ENCODE measurements around the gene CDHR2. TPM values are rescaled to one million over a fixed set of nuclear protein-coding genes. Genes with fewer than 3 reads are reported as not detected.
"Not testable (repeated sequence)": the region's sequence is repeated elsewhere in the genome, so short reads cannot be mapped to it uniquely, and the experiment has no call there.

CDHR2 gene
- total RNA-seq, 1 donor: under 0.01 TPM

DNA sequence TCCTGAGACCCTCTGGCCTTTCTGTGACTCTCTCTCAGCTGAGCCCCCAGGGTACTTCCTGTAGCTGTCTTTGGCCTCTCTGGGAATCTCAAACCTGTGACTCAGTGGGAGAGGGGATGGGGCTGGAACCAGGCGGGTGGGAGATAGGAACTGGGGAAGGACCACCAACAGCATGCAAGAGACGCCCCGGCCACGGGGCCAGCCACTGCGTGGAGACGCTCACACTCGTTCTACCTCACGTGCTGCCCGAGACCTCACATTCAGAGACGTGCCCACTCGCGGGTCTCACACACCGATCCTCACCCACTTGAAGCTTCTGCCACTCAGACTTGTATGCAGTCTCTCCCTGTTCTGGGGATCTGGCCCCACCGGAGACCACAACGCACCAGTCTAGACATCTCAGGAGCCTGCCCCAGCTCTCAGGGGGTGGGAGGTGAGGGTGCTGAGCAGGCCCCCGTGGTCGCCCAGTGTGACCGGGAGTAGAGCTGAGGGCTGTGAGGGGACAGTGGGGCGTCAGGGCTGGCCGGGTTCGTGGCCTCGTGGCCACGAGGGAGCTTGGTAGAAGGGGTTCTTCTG is 47.0 kb downstream of the CDHR2 start:
- Histone ChIP-seq H3K27ac (ENCODE audit: low read depth, low read length) (no peak overlapping the region), H3K36me3 (ENCODE audit: insufficient read depth, low read length) (no peaks in the 10 kb centered on the region), H3K4me3 (ENCODE audit: insufficient read depth, low read length) (no peak overlapping the region), H2AFZ (ENCODE audit: low read length) (no peak overlapping the region), H3K27me3 (ENCODE audit: insufficient read depth, low read length) (no peaks in the 10 kb centered on the region), H4K20me1 (ENCODE audit: insufficient read depth, low read length) (no peaks in the 10 kb centered on the region), H3K9me3 (ENCODE audit: low read depth, low read length) (no peaks in the 10 kb centered on the region), H3K4me1 (ENCODE audit: insufficient read depth, low read length) (no peaks in the 10 kb centered on the region), H3K4me2 (ENCODE audit: insufficient read depth, low read length) (no peak overlapping the region), H3K79me2 (ENCODE audit: insufficient read depth, low read length) (no peaks in the 10 kb centered on the region)
- TF ChIP-seq CTCF (IDR thresholded peaks at IDR 0.05; ENCODE audit: extremely low read depth, low read depth, low read length): no peak
- peak; percentile 86 for DNase-seq (ENCODE audit: insufficient read length, low spot score, missing footprints)

DNA sequence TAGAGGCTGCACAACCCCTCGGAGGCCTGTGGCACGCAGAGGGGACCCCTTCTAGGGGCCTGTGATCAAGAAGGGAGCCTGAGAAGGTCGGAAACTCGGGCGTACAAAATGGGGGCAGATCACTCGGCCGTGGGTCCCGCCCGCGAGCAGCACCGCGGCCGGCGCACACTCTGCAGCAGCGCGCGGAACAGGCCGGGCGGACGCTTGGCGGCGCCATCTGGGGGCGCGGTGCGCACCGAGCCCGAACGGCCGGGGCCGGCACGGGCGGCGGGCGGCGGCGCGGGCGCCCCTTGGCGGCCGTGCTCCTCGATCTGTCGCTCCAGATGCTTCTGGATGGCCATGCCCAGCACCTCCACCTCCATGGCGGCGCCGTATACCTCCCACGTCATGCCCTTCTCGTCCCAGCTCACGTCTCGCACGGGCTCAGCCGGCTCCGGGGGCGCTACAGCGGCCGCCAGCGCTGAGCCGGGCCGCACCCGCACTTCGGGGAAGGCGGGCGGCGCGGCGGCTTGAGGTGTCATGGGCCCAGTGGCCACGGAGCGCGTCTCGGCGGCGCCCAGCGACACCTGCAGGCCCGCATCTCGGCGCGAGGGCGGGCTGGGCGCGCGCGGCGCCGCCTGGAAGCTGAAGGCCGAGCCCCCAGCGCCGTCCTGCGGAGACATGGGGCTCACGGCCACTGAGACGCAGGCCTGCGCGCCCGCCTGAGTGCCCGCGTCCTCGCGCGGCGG is 47.7 kb downstream of the CDHR2 start:
- no peaks in the 10 kb centered on the region for H4K20me1 ChIP-seq (ENCODE audit: insufficient read depth, low read length)
- no peak overlapping the region for H3K27ac ChIP-seq (ENCODE audit: low read depth, low read length)
- DNase-seq (ENCODE audit: insufficient read length, low spot score, missing footprints): peak; percentile 94
- no peaks in the 10 kb centered on the region for H3K4me1 ChIP-seq (ENCODE audit: insufficient read depth, low read length)
- H3K9me3 ChIP-seq (ENCODE audit: low read depth, low read length): no peaks in the 10 kb centered on the region
- H3K4me3 ChIP-seq (ENCODE audit: insufficient read depth, low read length): peak overlapping the region; percentile 30
- H2AFZ ChIP-seq (ENCODE audit: low read length): no peak overlapping the region
- no peak for TF ChIP-seq CTCF (IDR thresholded peaks at IDR 0.05; ENCODE audit: extremely low read depth, low read depth, low read length)
- H3K4me2 ChIP-seq (ENCODE audit: insufficient read depth, low read length): no peak overlapping the region
- H3K27me3 ChIP-seq (ENCODE audit: insufficient read depth, low read length): no peaks in the 10 kb centered on the region
- H3K36me3 ChIP-seq (ENCODE audit: insufficient read depth, low read length): no peaks in the 10 kb centered on the region
- H3K79me2 ChIP-seq (ENCODE audit: insufficient read depth, low read length): no peaks in the 10 kb centered on the region

DNA sequence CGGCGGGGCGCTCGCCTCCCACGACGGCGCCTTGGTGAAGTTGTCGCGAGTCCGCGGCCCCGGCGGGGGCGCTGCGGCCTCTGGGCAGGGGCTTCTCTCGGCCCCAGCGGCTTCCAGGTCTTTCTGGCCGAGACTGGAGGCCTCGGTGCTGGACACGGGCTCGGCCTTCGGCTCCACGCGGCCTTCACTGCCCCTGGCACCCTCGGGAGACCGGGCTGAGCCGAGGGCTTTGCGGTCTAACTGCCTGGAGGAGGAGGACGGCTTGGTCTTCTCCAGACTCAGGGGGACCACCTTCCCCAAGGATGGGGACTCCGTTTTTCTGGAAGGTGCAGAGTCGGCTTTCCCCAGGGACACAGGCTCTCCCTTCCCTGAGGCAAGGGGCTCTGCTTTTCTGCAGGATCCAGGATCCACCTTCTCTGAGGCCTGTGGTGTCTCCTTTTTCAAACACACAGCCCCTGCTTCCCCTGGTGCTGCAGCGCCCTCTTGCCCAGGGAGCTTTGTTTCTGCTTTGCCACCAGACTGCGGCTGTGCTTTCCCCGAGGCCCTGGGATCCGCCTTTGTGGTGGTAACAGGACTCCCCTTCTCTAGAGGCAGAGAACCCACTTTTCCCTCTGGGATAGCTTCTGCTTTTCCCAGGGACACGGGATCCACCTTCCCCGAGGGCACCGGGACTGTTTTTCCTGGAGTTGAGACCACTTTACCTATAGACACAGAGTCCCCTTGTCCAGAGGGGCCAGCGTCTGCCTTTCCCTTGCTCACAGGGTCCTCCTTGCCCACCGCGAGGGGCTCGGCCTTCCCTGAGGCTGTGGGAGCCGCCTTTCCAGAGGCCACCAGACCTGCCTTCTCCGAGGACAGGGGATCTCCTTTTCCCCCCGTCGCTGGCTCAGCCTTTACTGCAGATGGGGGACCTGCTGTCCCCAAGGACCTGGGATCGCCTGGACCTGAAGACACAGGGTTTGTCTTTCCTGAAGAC is 48.6 kb downstream of the CDHR2 start:
- no peaks in the 10 kb centered on the region for H3K4me1 ChIP-seq (ENCODE audit: insufficient read depth, low read length)
- H3K79me2 ChIP-seq (ENCODE audit: insufficient read depth, low read length): no peaks in the 10 kb centered on the region
- H3K4me3 ChIP-seq (ENCODE audit: insufficient read depth, low read length): no peak overlapping the region
- TF ChIP-seq CTCF (IDR thresholded peaks at IDR 0.05; ENCODE audit: extremely low read depth, low read depth, low read length): no peak
- H3K4me2 ChIP-seq (ENCODE audit: insufficient read depth, low read length): no peak overlapping the region
- H3K36me3 ChIP-seq (ENCODE audit: insufficient read depth, low read length): no peaks in the 10 kb centered on the region
- H3K27ac ChIP-seq (ENCODE audit: low read depth, low read length): no peak overlapping the region
- peak; percentile 89 for DNase-seq (ENCODE audit: insufficient read length, low spot score, missing footprints)
- H3K27me3 ChIP-seq (ENCODE audit: insufficient read depth, low read length): no peaks in the 10 kb centered on the region
- no peaks in the 10 kb centered on the region for H4K20me1 ChIP-seq (ENCODE audit: insufficient read depth, low read length)
- H2AFZ ChIP-seq (ENCODE audit: low read length): no peak overlapping the region
- no peaks in the 10 kb centered on the region for H3K9me3 ChIP-seq (ENCODE audit: low read depth, low read length)

- not testable (repeated sequence) for H3K4me1 ChIP-seq (ENCODE audit: insufficient read depth, low read length); H3K9me3 ChIP-seq (ENCODE audit: low read depth, low read length); H3K4me3 ChIP-seq (ENCODE audit: insufficient read depth, low read length); H3K27ac ChIP-seq (ENCODE audit: low read depth, low read length); H2AFZ ChIP-seq (ENCODE audit: low read length); H4K20me1 ChIP-seq (ENCODE audit: insufficient read depth, low read length); H3K36me3 ChIP-seq (ENCODE audit: insufficient read depth, low read length); H3K27me3 ChIP-seq (ENCODE audit: insufficient read depth, low read length); H3K79me2 ChIP-seq (ENCODE audit: insufficient read depth, low read length); H3K4me2 ChIP-seq (ENCODE audit: insufficient read depth, low read length)
- peak; percentile 80 for DNase-seq (ENCODE audit: insufficient read length, low spot score, missing footprints)
Measured at GRCh38 chr5:176599749-176600430, 50.7 kb downstream of the CDHR2 start.

Measured in osteoblast (primary cell).